Dermis microvascular lymphatic vessel endothelial cell (primary cell): Measurements from ENCODE around the gene IPO4. TPM values are rescaled to one million over a fixed set of nuclear protein-coding genes. Genes with fewer than 3 reads are reported as not detected.
A peak's percentile ranks its signal among the peaks of the same experiment; 100 is the strongest.

Experiments used
- DNase-seq, 2 donors: peaks; one replicate each; pipeline versions ENCODE4 v3.0.0 to v3.0.0-alpha.2; 2010; ENCODE audit warnings: low read depth in 2 of 2
- total RNA-seq: library from RNA; depleted of rRNA; stranded (reverse); fragments of >200 nt; gene quantifications from 2 replicates; pipeline ENCODE4 v1.2.1, GENCODE V29; 2014

The IPO4 gene
- total RNA-seq, 1 donor from 2014 or later, result 32.7 TPM

- DNase-seq, result no peak
Measured at GRCh38 chr14:24177041-24177825, 11.4 kb downstream of the IPO4 start.

- no peak for DNase-seq
Measured at GRCh38 chr14:24176599-24176998, 12.0 kb downstream of the IPO4 start.

- no peak for DNase-seq
Measured at GRCh38 chr14:24172871-24173281, 15.7 kb downstream of the IPO4 start.

- DNase-seq, result no peak
Measured at GRCh38 chr14:24172261-24172860, 16.3 kb downstream of the IPO4 start.

GRCh38 chr14:24171422-24172260 is 17.0 kb downstream of the IPO4 start, which contains the start of gene REC8:
REC8 (plus strand) TSS chr14:24172080; CDS start chr14:24172553, 473 bp downstream.
- peak in 1 of 2 donors; percentile 94 for DNase-seq

GRCh38 chr14:24167469-24168114 is 21.0 kb downstream of the IPO4 start:
- no peak for DNase-seq

GRCh38 chr14:24165785-24166184 is 22.8 kb downstream of the IPO4 start:
- DNase-seq, result no peak

- no peak for DNase-seq
Measured at GRCh38 chr14:24164518-24164991, 24.1 kb downstream of the IPO4 start.

- DNase-seq, result no peak
Measured at GRCh38 chr14:24162093-24162492, 26.5 kb downstream of the IPO4 start.

GRCh38 chr14:24160850-24161804 is 27.5 kb downstream of the IPO4 start, which contains the start of gene IRF9:
IRF9 (plus strand) TSS chr14:24161265; CDS start chr14:24162145, 880 bp downstream.
- DNase-seq, result peak; percentile 88 to 95

GRCh38 chr14:24160499-24160849 is 28.1 kb downstream of the IPO4 start:
- no peak for DNase-seq

- DNase-seq, result no peak
Measured at GRCh38 chr14:24159777-24160498, 28.7 kb downstream of the IPO4 start.

- no peak for DNase-seq
Measured at GRCh38 chr14:24157331-24157730, 31.3 kb downstream of the IPO4 start.

- no peak for DNase-seq
Measured at GRCh38 chr14:24156840-24157239, 31.8 kb downstream of the IPO4 start.

- no peak for DNase-seq
Measured at GRCh38 chr14:24155100-24155499, 33.5 kb downstream of the IPO4 start.

- no peak for DNase-seq
Measured at GRCh38 chr14:24151404-24152080, 37.1 kb downstream of the IPO4 start.

- no peak for DNase-seq
Measured at GRCh38 chr14:24150993-24151392, 37.6 kb downstream of the IPO4 start.

GRCh38 chr14:24150567-24150966 is 38.0 kb downstream of the IPO4 start:
- no peak for DNase-seq

GRCh38 chr14:24150061-24150460 is 38.6 kb downstream of the IPO4 start:
- DNase-seq, result no peak
